ENCODE measurements around the gene KCNN4.
"Not testable (repeated sequence)": the region's sequence is repeated elsewhere in the genome, so short reads cannot be mapped to it uniquely, and the experiment has no call there.

Gene KCNN4

GRCh38 chr19:43780706-43781525 is at the start of gene KCNN4:
Gene KCNN4 (minus strand): TSS chr19:43780973. CDS start chr19:43780861, 112 bp downstream.
- peak; percentile 46 to 70 for DNase-seq (ENCODE audit: low read depth in 1 of 2, low spot score in 1 of 2)

DNA sequence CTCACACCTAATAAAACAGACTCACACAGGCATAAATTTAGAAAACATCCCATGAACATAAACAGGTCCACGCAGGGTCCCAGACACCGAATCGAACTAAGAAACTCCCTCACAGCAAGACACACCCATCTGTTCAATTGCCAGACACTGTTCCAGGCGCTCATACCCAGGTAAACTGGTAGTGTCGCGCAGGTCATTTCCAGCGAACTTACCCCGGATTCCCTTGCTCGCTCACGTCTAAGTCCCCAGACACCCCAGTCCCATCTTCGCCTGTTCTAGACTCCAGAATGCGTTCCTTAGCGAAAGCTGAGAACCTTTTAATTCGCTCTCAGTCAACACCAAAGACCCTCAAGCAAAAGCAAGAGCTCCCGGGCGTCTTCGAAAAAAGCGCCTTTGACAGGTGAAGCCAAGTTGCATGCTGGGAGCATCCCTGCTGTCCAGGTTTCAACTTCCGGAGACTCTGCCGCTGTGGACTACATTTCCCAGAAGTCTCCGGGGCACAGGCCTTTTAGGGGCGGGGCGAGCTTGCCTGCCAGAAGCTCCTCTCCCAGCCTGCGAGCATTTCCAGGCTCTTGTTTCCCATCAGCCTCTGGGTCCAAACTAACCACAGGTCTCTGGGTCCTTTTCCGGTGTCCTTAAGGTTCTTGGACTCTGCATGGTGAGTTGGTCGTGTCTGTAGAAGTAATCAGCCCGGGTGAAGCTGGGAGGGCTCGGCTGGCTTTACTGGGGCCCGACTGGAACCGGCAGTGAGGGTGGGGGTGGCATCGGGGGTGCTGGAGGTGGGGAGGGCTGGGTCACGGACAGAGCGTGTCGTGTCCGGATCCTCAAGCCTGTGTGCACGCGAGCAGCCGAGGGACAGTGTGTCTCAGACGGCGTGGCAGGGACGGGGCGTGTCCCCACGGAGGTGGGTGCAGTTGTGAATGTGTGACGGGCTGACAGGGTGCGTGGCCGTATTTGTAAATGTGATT is 46.3 kb upstream of the KCNN4 start, which contains the start of gene ZNF283:
TSS of gene ZNF283 (plus strand) at position 535 of the 968 bp plus-strand sequence. CDS start 6,184 bp downstream, outside the sequence.
- DNase-seq (ENCODE audit: low read depth in 1 of 2, low spot score in 1 of 2), result peak; percentile 59 to 79

DNA sequence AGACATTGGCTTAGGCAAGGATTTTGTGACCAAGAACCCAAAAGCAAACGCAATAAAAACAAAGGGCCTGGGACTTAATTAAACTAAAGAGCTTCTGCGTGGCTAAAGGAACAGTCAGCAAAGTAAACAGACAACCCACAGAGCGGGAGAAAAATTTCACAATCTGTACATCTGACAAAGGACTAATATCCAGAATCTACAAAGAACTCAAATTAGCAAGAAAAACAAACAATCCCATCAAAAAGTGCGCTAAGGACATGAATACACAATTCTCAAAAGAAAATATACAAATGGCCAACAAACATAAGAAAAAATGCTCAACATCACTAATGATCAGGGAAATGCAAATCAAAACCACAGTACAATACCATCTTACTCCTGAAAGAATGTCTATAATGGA is 43.8 kb upstream of the KCNN4 start:
- not testable (repeated sequence) for DNase-seq (ENCODE audit: low read depth in 1 of 2, low spot score in 1 of 2)

DNA sequence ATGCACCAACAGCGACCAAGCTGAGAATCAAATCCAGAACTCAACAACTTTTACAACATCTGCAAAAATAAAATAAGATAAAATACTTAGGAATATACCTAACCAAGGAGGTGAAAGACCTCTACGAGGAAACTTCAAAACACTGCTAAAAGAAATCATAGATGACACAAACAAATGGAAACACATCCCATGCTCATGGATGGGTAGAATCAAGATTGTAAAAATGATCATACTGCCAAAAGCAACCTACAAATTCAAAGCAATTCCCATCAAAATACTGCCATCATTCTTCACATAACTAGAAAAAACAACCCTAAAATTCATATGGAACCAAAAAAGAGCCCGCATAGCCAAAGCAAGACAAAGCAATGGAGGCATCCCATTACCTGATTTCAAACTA is 43.1 kb upstream of the KCNN4 start:
- DNase-seq (ENCODE audit: low read depth in 1 of 2, low spot score in 1 of 2), result not testable (repeated sequence)

- DNase-seq (ENCODE audit: low read depth in 1 of 2, low spot score in 1 of 2), result no peak
Observed at GRCh38 chr19:43820884-43821215, 40.1 kb upstream of the KCNN4 start.

GRCh38 chr19:43820098-43820883 is 39.5 kb upstream of the KCNN4 start:
- DNase-seq (ENCODE audit: low read depth in 1 of 2, low spot score in 1 of 2), result peak in 1 of 2 donors; percentile 29

DNA sequence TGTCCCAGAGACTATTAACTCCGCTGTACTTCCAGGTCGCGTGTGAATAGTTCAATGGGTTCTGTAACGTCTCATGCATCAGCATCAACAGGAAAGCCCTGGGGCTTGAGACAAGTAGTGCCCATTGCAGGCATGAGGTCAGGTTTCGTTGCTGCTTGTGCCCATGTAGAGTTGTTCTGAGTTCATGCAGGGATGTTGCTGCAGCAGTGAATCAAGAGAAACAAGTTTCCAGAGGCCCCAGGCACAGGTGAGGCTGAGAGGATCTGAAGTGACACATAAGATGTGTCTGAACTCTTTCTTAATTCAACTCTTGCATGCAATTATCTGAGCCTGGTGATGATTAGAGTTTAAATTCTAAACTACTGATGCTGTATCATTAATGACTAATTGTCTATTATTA is 37.7 kb upstream of the KCNN4 start:
- no peak for DNase-seq (ENCODE audit: low read depth in 1 of 2, low spot score in 1 of 2)

- DNase-seq (ENCODE audit: low read depth in 1 of 2, low spot score in 1 of 2), result not testable (repeated sequence)
Observed at GRCh38 chr19:43817454-43817853, 36.7 kb upstream of the KCNN4 start.

- no peak for DNase-seq (ENCODE audit: low read depth in 1 of 2, low spot score in 1 of 2)
Observed at GRCh38 chr19:43814663-43815352, 34.0 kb upstream of the KCNN4 start.

DNA sequence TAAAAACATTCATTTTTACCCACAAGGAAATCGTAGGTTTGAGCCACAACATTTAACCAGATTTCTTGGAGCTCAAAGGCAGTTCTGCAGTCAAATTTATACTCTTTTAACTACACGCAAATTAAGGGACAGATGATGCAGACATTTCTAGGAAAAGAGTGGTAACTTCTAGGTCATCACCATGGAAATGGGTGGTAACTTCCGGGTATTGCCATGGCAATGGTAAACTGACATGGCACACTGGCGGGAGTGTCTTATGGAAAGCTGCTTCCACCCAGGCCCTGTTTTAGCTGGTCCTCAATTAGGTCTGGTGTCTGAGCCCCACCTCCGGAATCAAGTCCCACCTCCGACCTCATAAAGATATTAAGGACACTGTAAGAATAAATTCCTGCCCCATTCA is 31.9 kb upstream of the KCNN4 start:
- DNase-seq (ENCODE audit: low read depth in 1 of 2, low spot score in 1 of 2), result no peak

DNA sequence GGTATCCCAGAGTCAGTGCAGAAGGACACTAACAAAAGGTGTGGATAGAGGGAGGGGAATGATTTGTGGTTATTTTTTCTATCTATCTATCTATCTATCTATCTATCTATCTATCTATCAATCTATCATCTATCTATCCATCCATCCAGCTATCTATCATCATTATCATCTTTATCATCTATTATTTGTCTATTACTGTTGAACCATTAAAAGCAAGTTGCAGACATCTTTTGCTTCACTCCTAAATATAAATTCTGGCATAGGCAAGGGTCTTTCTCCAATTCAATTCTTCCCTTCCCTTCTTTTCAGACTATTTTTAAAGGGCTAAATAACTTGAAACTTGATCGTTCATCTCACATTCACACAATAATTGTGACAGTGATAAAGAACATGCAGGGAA is 31.5 kb upstream of the KCNN4 start:
- DNase-seq (ENCODE audit: low read depth in 1 of 2, low spot score in 1 of 2), result no peak

DNA sequence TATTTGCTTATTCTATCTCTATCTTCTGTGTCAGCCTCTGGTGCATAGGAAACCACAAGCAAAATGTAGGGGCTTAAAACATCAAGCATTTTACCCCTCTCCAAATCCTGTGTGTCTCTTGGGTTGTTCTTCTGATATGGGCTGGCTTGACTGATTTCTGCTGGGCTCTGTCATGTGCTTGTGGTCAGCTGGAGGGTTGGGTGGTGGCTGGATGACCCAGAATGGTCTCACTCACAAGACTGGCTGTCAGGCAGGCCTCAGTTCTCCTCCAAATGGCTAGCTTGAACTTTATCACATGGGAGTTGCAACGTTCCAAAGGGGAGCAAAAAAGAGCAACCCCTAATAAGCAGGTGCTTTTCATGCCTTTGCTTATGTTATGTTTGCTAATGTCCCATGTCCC is 31.1 kb upstream of the KCNN4 start:
- no peak for DNase-seq (ENCODE audit: low read depth in 1 of 2, low spot score in 1 of 2)

GRCh38 chr19:43809762-43810696 is 29.3 kb upstream of the KCNN4 start:
- no peak for DNase-seq (ENCODE audit: low read depth in 1 of 2, low spot score in 1 of 2)

DNA sequence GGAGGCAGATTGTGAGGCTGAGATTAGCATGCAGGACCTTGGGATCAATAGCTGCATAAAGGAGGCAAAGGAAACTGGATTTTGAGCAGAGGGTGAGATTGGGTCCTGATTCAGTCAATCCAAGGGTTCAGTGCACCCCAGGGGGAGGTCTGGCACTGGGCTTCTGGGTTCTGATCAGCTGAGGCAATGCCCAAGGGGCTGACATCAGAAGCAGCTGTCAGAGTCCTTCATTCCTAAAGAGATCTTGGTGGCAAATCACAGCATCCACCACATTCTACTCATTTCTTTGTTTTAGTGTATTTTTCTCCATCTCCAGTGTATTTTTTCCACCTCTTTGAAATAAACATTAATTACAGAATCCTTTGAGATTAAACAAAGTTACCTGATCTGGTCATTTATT is 26.9 kb upstream of the KCNN4 start:
- no peak for DNase-seq (ENCODE audit: low read depth in 1 of 2, low spot score in 1 of 2)

DNA sequence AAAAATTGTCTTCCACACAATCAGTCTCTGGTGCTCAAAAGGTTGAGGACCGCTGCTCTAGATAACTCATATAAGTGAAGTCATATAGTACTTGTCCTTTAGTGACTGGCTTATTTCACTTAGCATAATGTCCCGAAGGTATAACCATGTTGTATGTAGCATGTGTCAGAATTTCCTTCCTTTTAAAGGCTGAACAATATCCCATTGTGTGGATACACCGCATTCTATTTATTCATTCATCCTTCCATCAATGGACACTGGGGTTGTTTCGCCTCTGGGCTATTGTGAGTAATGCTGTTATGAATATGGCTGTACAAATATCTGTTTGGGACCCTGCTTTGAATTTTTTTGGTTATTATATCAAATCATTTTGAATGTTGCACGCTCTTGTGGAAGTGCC is 26.1 kb upstream of the KCNN4 start:
- no peak for DNase-seq (ENCODE audit: low read depth in 1 of 2, low spot score in 1 of 2)

- not testable (repeated sequence) for DNase-seq (ENCODE audit: low read depth in 1 of 2, low spot score in 1 of 2)
Observed at GRCh38 chr19:43806401-43806800, 25.6 kb upstream of the KCNN4 start.

- no peak for DNase-seq (ENCODE audit: low read depth in 1 of 2, low spot score in 1 of 2)
Observed at GRCh38 chr19:43804432-43804831, 23.7 kb upstream of the KCNN4 start.

GRCh38 chr19:43802216-43802951 is 21.6 kb upstream of the KCNN4 start, which contains the start of gene LYPD5:
Gene LYPD5 (minus strand): TSS chr19:43802447. CDS start chr19:43802380, 67 bp downstream.
- no peak for DNase-seq (ENCODE audit: low read depth in 1 of 2, low spot score in 1 of 2)
